HepG2 (cell line): ENCODE results near the gene TMEM114. TPM values are rescaled to one million over a fixed set of nuclear protein-coding genes. Genes with fewer than 3 reads are reported as not detected.

Source experiments
- AHR ChIP-seq: IDR thresholded peaks from 2 replicates; pipeline ENCODE4 v1.6.1; 2018; ENCODE audit warnings: missing genetic modification reagents, missing compliant biosample characterization
- CEBPG ChIP-seq: IDR thresholded peaks from 2 replicates; pipeline ENCODE4 v1.6.1; 2016
- EHMT2 ChIP-seq: fragments of 200-600 bp; sonication (generic); IDR thresholded peaks from 2 replicates; pipeline ENCODE4 v1.7.0; 2017; ENCODE audit warnings: antibody characterized with exemption, low read depth, low read length, borderline replicate concordance
- EZH2 ChIP-seq: conservative IDR thresholded peaks from 2 replicates; pipeline ENCODE4 v1.6.1; 2012; ENCODE audit warnings: mild to moderate bottlenecking, low read depth, low read length, moderate library complexity
- HOXA3 ChIP-seq: sonication (generic); formaldehyde crosslinking; IDR thresholded peaks from 2 replicates; pipeline ENCODE4 v1.5.0; 2020; ENCODE audit warnings: missing genetic modification reagents
- KAT7 ChIP-seq: IDR thresholded peaks from 2 replicates; pipeline ENCODE4 v1.6.1; 2018; ENCODE audit warnings: borderline replicate concordance, missing compliant biosample characterization
- NKX3-1 ChIP-seq: sonication (generic); formaldehyde crosslinking; IDR thresholded peaks from 2 replicates; pipeline ENCODE4 v1.5.0; 2020; ENCODE audit warnings: missing genetic modification reagents
- NR2F6 ChIP-seq, 2 experiments: IDR thresholded peaks; 2 replicates each; pipeline ENCODE4 v1.6.1; 2016; ENCODE audit warnings: antibody characterized with exemption in 1 of 2, mild to moderate bottlenecking in 1 of 2
- RAD21 ChIP-seq: fragments of 450-650 bp; formaldehyde crosslinking; IDR thresholded peaks from 2 replicates; pipeline ENCODE4 v1.5.0; 2020; ENCODE audit warnings: mild to moderate bottlenecking
- ZFP82 ChIP-seq: sonication (generic); formaldehyde crosslinking; IDR thresholded peaks from 2 replicates; pipeline ENCODE4 v1.5.1; 2020; ENCODE audit warnings: mild to moderate bottlenecking, missing genetic modification reagents, borderline replicate concordance
- ZFY ChIP-seq: sonication (generic); formaldehyde crosslinking; IDR thresholded peaks from 2 replicates; pipeline ENCODE4 v1.4.0; 2020; ENCODE audit warnings: missing genetic modification reagents
- ZNF766 ChIP-seq: sonication (generic); formaldehyde crosslinking; IDR thresholded peaks from 2 replicates; pipeline ENCODE4 v1.5.0; 2020; ENCODE audit warnings: missing genetic modification reagents, borderline replicate concordance
- ZSCAN21 ChIP-seq: sonication (generic); formaldehyde crosslinking; IDR thresholded peaks from 2 replicates; pipeline ENCODE4 v1.8.0; 2022; ENCODE audit warnings: mild to moderate bottlenecking, missing genetic modification reagents, moderate library complexity, borderline replicate concordance
- polyA plus RNA-seq, 8 experiments: library from polyadenylated mRNA; depleted of rRNA in 3 of 8; stranded (reverse) in 7 of 8; unstranded in 1 of 8; fragments of >200 nt; fragmentation: Illumina TruSeq in 4 of 8; extraction: Trizol in 4 of 8; gene quantifications; 2 replicates each; pipeline versions ENCODE4 v1.2.1 to v1.2.3, GENCODE V29; 2011 to 2016; ENCODE audit warnings: low read depth in 4 of 8, missing spikeins in 1 of 8, mixed read lengths in 1 of 8; ENCODE audit not compliant: insufficient read depth in 1 of 8
- total RNA-seq, 5 experiments: library from RNA; depleted of rRNA; stranded (reverse); fragments of >200 nt; fragmentation: Illumina TruSeq; extraction: Trizol; gene quantifications; 2 replicates each; pipeline ENCODE4 v1.2.3, GENCODE V29; 2016; ENCODE audit warnings: low read depth in 1 of 5
- TF ChIP-seq, protein P1 (sequence below): sonication (generic); formaldehyde crosslinking; IDR thresholded peaks from 2 replicates; pipeline ENCODE4 v1.4.0; 2020; ENCODE audit warnings: mild to moderate bottlenecking, low read depth, missing genetic modification reagents
- TF ChIP-seq, protein P2 (sequence below): sonication (generic); formaldehyde crosslinking; IDR thresholded peaks from 2 replicates; pipeline ENCODE4 v1.4.0; 2020; ENCODE audit warnings: missing genetic modification reagents
- TF ChIP-seq, protein P3 (sequence below): sonication (generic); formaldehyde crosslinking; IDR thresholded peaks from 2 replicates; pipeline ENCODE4 v1.8.0; 2022; ENCODE audit warnings: mild to moderate bottlenecking, missing genetic modification reagents; ENCODE audit not compliant: insufficient replicate concordance
- TF ChIP-seq, protein P4 (sequence below): IDR thresholded peaks from 2 replicates; pipeline ENCODE4 v1.6.1; 2016; ENCODE audit warnings: low read depth
- TF ChIP-seq, protein P5 (sequence below): IDR thresholded peaks from 2 replicates; pipeline ENCODE4 v1.6.1; 2016
- TF ChIP-seq, protein P6 (sequence below): sonication (generic); formaldehyde crosslinking; IDR thresholded peaks from 2 replicates; pipeline ENCODE4 v1.9.0; 2021; ENCODE audit warnings: missing genetic modification reagents, borderline replicate concordance

Gene TMEM114
- total and polyA plus RNA-seq, 2 of the 13 experiments (the other 11 are each of a cell fraction or from before 2014, with no cell fraction given): not detected

DNA sequence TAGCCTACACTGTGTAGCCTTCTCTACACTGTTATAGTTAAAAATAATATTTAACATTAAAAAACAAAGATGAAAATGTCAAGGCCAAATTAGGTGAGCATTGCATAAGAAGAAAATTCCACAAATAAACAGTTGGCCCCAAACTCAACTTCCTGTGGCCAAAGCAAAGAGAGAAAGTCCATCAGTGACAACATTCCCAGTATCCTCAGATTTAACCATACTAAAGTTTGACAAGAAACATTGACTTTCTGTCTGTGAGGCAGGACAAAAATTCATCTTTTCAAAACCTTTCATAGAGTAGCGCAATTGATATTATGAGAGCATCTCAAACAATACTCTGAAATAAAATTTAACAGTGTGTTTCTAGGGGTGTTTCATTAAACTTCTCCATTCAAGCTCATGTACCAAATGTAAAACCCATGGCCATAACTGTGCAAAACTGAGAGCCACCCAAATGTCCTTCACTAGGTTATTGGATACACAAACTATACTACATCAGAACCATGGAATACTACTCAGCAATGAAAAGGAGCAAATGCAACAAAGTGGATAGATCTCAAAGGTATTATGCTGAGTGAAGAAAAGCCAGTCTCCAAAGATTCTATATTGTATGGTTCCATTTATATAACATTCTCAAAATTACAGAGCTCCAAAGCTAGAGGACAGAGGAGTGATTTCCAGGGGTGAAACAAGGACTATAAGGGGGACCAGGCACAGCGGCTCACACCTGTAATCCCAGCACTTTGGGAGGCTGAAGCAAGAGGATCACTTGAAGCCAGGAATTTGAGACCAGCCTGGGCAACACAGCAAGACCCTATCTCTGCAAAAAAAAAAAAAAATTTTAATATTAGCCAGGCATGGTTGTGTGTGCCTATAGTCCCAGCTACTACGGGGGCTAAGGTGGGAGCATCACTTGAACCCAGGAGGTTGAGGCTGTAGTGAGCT lies 38.7 kb downstream of the TMEM114 start (continued):
- TF ChIP-seq, protein P1, sequence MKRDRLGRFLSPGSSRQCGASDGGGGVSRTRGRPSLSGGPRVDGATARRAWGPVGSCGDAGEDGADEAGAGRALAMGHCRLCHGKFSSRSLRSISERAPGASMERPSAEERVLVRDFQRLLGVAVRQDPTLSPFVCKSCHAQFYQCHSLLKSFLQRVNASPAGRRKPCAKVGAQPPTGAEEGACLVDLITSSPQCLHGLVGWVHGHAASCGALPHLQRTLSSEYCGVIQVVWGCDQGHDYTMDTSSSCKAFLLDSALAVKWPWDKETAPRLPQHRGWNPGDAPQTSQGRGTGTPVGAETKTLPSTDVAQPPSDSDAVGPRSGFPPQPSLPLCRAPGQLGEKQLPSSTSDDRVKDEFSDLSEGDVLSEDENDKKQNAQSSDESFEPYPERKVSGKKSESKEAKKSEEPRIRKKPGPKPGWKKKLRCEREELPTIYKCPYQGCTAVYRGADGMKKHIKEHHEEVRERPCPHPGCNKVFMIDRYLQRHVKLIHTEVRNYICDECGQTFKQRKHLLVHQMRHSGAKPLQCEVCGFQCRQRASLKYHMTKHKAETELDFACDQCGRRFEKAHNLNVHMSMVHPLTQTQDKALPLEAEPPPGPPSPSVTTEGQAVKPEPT (CRISPR knock-in tag): no peak
- TF ChIP-seq NR2F6 (IDR thresholded peaks at IDR 0.05) (peak; percentile 76), NR2F6 (CRISPR knock-in tag; IDR thresholded peaks at IDR 0.05) (peak; percentile 78), ZNF766 (no peak), EHMT2 (peak; percentile 90), ZSCAN21 (CRISPR knock-in tag) (no peak; the same call in 1 of the 2 replicates), ZFY (CRISPR knock-in tag) (0 out of 2 replicates have a peak, but pooled peaks have one; percentile 26), CEBPG (CRISPR knock-in tag) (peak; percentile 82), KAT7 (CRISPR knock-in tag) (0 out of 2 replicates have a peak, but pooled peaks have one; percentile 16), EZH2 (no peak), RAD21 (CRISPR knock-in tag) (no peak), ZFP82 (CRISPR knock-in tag) (peak; percentile 88), AHR (CRISPR knock-in tag) (no peak), HOXA3 (CRISPR knock-in tag) (0 out of 2 replicates have a peak, but pooled peaks have one; percentile 9), NKX3-1 (CRISPR knock-in tag) (0 out of 2 replicates have a peak, but pooled peaks have one; percentile 35)
- TF ChIP-seq, protein P2, sequence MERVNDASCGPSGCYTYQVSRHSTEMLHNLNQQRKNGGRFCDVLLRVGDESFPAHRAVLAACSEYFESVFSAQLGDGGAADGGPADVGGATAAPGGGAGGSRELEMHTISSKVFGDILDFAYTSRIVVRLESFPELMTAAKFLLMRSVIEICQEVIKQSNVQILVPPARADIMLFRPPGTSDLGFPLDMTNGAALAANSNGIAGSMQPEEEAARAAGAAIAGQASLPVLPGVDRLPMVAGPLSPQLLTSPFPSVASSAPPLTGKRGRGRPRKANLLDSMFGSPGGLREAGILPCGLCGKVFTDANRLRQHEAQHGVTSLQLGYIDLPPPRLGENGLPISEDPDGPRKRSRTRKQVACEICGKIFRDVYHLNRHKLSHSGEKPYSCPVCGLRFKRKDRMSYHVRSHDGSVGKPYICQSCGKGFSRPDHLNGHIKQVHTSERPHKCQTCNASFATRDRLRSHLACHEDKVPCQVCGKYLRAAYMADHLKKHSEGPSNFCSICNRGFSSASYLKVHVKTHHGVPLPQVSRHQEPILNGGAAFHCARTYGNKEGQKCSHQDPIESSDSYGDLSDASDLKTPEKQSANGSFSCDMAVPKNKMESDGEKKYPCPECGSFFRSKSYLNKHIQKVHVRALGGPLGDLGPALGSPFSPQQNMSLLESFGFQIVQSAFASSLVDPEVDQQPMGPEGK (CRISPR knock-in tag): peak; percentile 40; the same call in 1 of the 2 replicates
- TF ChIP-seq, protein P3, sequence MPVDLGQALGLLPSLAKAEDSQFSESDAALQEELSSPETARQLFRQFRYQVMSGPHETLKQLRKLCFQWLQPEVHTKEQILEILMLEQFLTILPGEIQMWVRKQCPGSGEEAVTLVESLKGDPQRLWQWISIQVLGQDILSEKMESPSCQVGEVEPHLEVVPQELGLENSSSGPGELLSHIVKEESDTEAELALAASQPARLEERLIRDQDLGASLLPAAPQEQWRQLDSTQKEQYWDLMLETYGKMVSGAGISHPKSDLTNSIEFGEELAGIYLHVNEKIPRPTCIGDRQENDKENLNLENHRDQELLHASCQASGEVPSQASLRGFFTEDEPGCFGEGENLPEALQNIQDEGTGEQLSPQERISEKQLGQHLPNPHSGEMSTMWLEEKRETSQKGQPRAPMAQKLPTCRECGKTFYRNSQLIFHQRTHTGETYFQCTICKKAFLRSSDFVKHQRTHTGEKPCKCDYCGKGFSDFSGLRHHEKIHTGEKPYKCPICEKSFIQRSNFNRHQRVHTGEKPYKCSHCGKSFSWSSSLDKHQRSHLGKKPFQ (CRISPR knock-in tag): peak; percentile 35
- TF ChIP-seq, protein P4, sequence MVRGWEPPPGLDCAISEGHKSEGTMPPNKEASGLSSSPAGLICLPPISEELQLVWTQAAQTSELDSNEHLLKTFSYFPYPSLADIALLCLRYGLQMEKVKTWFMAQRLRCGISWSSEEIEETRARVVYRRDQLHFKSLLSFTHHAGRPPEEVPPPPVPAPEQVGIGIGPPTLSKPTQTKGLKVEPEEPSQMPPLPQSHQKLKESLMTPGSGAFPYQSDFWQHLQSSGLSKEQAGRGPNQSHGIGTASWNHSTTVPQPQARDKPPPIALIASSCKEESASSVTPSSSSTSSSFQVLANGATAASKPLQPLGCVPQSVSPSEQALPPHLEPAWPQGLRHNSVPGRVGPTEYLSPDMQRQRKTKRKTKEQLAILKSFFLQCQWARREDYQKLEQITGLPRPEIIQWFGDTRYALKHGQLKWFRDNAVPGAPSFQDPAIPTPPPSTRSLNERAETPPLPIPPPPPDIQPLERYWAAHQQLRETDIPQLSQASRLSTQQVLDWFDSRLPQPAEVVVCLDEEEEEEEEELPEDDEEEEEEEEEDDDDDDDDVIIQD: no peak; the same call in 1 of the 2 replicates
- TF ChIP-seq, protein P5, sequence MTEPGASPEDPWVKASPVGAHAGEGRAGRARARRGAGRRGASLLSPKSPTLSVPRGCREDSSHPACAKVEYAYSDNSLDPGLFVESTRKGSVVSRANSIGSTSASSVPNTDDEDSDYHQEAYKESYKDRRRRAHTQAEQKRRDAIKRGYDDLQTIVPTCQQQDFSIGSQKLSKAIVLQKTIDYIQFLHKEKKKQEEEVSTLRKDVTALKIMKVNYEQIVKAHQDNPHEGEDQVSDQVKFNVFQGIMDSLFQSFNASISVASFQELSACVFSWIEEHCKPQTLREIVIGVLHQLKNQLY (CRISPR knock-in tag): peak; percentile 50; the same call in 1 of the 2 replicates
- TF ChIP-seq, protein P6, sequence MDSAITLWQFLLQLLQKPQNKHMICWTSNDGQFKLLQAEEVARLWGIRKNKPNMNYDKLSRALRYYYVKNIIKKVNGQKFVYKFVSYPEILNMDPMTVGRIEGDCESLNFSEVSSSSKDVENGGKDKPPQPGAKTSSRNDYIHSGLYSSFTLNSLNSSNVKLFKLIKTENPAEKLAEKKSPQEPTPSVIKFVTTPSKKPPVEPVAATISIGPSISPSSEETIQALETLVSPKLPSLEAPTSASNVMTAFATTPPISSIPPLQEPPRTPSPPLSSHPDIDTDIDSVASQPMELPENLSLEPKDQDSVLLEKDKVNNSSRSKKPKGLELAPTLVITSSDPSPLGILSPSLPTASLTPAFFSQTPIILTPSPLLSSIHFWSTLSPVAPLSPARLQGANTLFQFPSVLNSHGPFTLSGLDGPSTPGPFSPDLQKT (CRISPR knock-in tag): no peak
